ENCODE results near the gene APBB1IP. TPM values are rescaled to one million over a fixed set of nuclear protein-coding genes. Genes with fewer than 3 reads are reported as not detected.

Gene APBB1IP
- polyA plus RNA-seq, 1 experiment = 0.04 TPM

- no peak overlapping the region for H3K27ac ChIP-seq (ENCODE audit: low read depth, low read length)
- H3K4me3 ChIP-seq (ENCODE audit: low read depth, low read length) = no peak overlapping the region
- no peaks in the 10 kb centered on the region for H3K27me3 ChIP-seq (ENCODE audit: control insufficient read depth, insufficient read depth, low read length)
- H3K9me3 ChIP-seq (ENCODE audit: control insufficient read depth, insufficient read depth, low read length) = peaks cover 22% of the 10 kb centered on the region
- POLR2A ChIA-PET = no interaction called here
- CTCF ChIA-PET = no interaction called here
- TF ChIP-seq CTCF (IDR thresholded peaks at IDR 0.05; ENCODE audit: low read depth, low read length) = no peak
- no peak for DNase-seq (ENCODE audit: low read depth, low spot score)
Observed at GRCh38 chr10:26475386-26475785, 37.2 kb downstream of the APBB1IP start.

GRCh38 chr10:26477501-26477900, 39.4 kb downstream of the APBB1IP start:
- no peak for TF ChIP-seq CTCF (IDR thresholded peaks at IDR 0.05; ENCODE audit: low read depth, low read length)
- ChIA-PET POLR2A (no interaction called here), CTCF (no interaction called here)
- H3K27me3 ChIP-seq (ENCODE audit: control insufficient read depth, insufficient read depth, low read length) = no peaks in the 10 kb centered on the region
- H3K9me3 ChIP-seq (ENCODE audit: control insufficient read depth, insufficient read depth, low read length) = peaks cover 17% of the 10 kb centered on the region
- H3K27ac ChIP-seq (ENCODE audit: low read depth, low read length) = no peak overlapping the region
- H3K4me3 ChIP-seq (ENCODE audit: low read depth, low read length) = no peak overlapping the region
- no peak for DNase-seq (ENCODE audit: low read depth, low spot score)

- no peaks in the 10 kb centered on the region for H3K27me3 ChIP-seq (ENCODE audit: control insufficient read depth, insufficient read depth, low read length)
- H3K27ac ChIP-seq (ENCODE audit: low read depth, low read length) = no peak overlapping the region
- ChIA-PET CTCF (no interaction called here), POLR2A (no interaction called here)
- DNase-seq (ENCODE audit: low read depth, low spot score) = no peak
- peaks cover 17% of the 10 kb centered on the region for H3K9me3 ChIP-seq (ENCODE audit: control insufficient read depth, insufficient read depth, low read length)
- no peak overlapping the region for H3K4me3 ChIP-seq (ENCODE audit: low read depth, low read length)
- no peak for TF ChIP-seq CTCF (IDR thresholded peaks at IDR 0.05; ENCODE audit: low read depth, low read length)
Observed at GRCh38 chr10:26478061-26478460, 39.9 kb downstream of the APBB1IP start.

GRCh38 chr10:26479766-26480492, 41.8 kb downstream of the APBB1IP start:
- no peaks in the 10 kb centered on the region for H3K27me3 ChIP-seq (ENCODE audit: control insufficient read depth, insufficient read depth, low read length)
- TF ChIP-seq CTCF (IDR thresholded peaks at IDR 0.05; ENCODE audit: low read depth, low read length) = no peak
- no peak overlapping the region for H3K4me3 ChIP-seq (ENCODE audit: low read depth, low read length)
- no peak for DNase-seq (ENCODE audit: low read depth, low spot score)
- no peak overlapping the region for H3K27ac ChIP-seq (ENCODE audit: low read depth, low read length)
- ChIA-PET CTCF (no interaction called here), POLR2A (no interaction called here)
- H3K9me3 ChIP-seq (ENCODE audit: control insufficient read depth, insufficient read depth, low read length) = peaks cover 14% of the 10 kb centered on the region

- Histone ChIP-seq H3K27ac (ENCODE audit: low read depth, low read length) (no peak overlapping the region), H3K9me3 (ENCODE audit: control insufficient read depth, insufficient read depth, low read length) (peaks cover 14% of the 10 kb centered on the region), H3K27me3 (ENCODE audit: control insufficient read depth, insufficient read depth, low read length) (no peaks in the 10 kb centered on the region), H3K4me3 (ENCODE audit: low read depth, low read length) (no peak overlapping the region)
- ChIA-PET CTCF (no interaction called here), POLR2A (no interaction called here)
- TF ChIP-seq CTCF (IDR thresholded peaks at IDR 0.05; ENCODE audit: low read depth, low read length) = no peak
- DNase-seq (ENCODE audit: low read depth, low spot score) = no peak
Observed at GRCh38 chr10:26481315-26481692, 43.2 kb downstream of the APBB1IP start.
